ENCODE results near the gene DGCR8. TPM values are rescaled to one million over a fixed set of nuclear protein-coding genes. Genes with fewer than 3 reads are reported as not detected.

The DGCR8 gene
- total RNA-seq, 4 donors from 2014 or later, result 9.8 to 27.9 (median 14.7) TPM

DNA sequence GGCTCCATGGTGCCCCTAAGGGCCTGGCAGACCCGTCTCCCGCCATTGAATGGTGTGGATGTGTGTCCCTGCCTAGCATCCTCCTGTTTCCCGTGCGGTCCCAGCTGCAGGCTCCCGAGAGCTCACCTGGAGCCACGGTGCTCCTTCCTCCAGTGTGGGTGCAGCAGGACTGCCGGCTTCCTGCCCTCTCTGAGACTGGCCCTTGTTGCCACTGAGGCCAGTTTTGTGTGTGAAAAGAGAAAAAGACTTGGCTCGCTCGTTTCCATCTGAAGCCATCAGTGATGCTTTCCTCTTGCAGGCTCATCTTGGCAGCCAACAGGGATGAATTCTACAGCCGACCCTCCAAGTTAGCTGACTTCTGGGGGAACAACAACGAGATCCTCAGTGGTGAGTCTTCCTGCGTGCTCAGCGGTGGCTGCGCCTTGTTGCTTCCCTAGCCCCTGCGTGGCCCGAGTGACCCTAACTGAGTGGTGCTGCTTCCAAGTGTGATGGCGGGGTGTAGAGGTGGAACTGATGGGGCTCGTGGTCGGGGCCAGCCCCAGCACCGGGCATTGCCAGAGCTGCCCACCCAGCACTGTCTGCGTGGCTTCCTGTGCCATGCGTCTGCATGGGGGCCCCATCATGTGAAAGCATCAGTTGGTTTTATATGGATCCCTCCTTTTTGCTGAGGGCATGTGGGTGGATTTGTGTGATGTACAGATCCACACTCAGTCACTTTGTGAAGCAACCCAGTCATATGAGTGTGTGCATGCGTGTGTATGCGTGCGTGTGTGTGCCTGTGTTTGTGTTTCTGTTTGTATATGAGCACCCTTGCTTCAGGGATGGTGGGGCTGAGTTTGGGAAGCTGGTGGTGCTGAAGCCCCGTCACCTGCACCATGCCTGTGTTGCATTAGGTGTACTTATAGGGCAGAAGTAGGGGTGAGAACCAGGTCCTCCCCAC, 36.7 kb upstream of the DGCR8 start:
- TF ChIP-seq, protein P1, sequence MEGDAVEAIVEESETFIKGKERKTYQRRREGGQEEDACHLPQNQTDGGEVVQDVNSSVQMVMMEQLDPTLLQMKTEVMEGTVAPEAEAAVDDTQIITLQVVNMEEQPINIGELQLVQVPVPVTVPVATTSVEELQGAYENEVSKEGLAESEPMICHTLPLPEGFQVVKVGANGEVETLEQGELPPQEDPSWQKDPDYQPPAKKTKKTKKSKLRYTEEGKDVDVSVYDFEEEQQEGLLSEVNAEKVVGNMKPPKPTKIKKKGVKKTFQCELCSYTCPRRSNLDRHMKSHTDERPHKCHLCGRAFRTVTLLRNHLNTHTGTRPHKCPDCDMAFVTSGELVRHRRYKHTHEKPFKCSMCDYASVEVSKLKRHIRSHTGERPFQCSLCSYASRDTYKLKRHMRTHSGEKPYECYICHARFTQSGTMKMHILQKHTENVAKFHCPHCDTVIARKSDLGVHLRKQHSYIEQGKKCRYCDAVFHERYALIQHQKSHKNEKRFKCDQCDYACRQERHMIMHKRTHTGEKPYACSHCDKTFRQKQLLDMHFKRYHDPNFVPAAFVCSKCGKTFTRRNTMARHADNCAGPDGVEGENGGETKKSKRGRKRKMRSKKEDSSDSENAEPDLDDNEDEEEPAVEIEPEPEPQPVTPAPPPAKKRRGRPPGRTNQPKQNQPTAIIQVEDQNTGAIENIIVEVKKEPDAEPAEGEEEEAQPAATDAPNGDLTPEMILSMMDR (IDR thresholded peaks at IDR 0.05; ENCODE audit: low read depth), result no peak

DNA sequence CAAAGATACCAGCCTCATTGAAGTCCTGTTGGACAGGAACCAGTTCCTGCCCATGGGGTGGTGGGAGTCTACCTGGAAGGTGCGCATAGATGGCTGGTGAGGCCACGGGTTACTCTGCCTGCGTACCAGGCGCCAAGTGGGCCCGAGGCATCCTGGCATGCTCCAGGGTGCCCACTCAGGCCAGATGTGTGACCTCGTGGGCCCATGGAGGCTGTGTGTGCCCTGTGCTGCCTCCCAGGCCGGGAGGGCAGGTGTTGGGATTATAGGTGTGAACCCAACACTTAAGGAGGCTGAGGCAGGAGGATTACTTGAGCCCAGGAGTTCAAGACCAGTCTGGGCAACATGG, 36.1 kb upstream of the DGCR8 start:
- TF ChIP-seq, protein P1 (IDR thresholded peaks at IDR 0.05; ENCODE audit: low read depth), result no peak

DNA sequence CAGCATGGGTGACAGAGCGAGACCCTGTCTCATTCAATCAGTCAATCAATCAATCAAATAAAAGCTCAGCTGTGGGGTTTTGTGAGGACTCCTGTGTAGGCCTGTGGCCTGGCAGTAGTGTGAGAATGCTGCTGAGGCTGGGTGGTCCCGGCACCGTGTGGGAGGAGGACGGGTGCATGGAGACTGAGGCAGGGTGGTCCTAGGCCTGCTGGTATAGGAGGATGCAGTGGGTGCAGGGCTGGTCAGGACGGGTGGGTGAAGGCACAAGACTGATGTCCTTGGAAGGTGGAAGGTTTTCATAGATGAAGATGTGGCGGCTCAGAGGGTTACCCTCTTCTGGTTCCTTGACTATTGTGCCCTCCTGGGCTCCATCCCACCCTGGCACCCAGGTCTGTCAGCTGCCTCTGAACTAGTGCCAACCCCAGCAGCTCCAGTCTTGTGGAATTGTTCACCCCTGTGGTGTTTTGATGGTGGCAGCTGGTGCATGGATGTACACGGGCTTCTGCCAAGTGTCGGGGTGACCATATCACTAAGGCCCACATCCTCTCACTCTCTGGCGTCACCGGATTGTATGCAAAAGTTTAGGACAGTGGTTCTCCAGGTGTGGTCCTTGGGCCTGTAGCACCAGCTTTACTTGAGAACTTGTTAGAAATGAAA, 35.4 kb upstream of the DGCR8 start:
- TF ChIP-seq, protein P1 (IDR thresholded peaks at IDR 0.05; ENCODE audit: low read depth), result no peak

DNA sequence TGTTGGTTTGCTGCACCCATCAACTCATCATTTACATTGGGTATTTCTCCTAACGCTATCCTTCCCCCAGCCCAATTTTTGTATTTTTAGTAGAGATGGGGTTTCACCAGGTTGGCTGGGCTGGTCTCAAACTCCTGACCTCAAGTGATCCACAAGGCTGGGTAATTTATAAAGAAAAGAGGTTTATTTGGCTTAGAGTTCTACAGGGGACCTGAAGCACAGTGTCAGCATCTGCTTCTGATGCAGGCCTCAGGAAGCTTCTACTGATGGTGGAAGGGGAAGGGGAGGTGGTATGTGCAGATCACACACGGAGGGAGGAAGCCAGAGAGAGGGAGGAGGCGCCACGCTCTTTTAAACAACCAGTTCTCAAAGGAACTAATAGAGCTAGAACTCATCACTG, 33.3 kb upstream of the DGCR8 start:
- TF ChIP-seq, protein P1 (IDR thresholded peaks at IDR 0.05; ENCODE audit: low read depth), result no peak

DNA sequence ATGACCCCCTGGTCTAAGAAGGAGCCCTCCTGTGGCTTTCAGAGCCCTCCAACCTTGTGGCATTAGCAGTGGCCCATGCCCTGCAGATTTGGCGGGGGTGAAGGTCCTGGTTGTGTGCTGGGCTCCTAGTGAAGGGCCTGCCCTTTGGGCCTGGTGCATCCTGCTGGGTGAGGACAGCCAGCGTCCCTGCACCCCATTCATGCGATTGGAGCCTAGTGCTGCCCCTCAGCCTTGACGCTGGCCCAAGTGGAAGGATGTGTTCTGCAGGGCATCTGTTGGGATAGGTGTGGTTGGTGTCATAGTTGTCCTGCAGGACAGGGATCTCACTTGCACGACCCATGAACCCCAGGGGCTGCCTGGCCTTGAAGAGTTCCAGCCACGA, 28.1 kb upstream of the DGCR8 start:
- TF ChIP-seq, protein P1 (IDR thresholded peaks at IDR 0.05; ENCODE audit: low read depth), result no peak

DNA sequence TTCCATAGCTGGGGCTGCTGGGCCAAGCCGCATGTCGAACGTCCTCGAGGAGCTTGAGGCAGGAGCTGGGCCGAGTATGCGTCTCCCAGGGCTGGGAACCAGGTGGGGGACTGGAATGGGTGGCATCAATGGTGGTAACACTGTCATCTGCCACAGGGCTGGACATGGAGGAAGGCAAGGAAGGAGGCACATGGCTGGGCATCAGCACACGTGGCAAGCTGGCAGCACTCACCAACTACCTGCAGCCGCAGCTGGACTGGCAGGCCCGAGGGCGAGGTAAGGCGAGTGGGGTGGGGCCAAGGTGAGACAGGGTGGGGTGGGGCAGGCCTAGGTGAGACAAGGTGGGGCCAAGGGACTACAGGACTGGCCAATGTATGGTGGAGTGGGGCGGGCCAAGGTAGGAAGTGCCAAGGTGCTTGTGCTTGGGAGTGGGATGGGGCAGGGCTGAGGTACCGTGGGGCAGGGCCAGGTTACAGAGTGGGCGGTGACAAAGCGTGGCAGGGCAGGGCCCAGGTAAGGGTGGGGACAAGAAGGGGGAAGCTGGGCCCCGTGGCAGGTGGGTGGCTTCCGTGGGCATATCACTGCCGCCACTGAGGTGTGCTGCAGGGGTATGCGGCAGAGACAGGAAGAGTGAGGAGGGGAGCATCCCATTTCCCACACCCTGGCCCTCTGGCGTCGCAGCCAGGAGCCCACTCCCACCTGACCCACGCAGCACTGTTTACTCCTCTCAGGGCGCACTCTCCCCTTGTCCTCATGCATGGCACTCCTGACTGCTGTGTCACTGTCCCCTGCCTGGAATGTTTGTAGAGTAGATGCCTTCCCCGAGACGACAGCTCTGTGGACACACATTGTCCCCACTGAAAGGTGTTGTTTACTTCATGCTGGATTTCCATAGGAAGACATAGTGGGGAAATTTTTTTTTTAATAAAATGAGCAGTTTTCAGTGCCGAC, 27.5 kb upstream of the DGCR8 start:
- TF ChIP-seq, protein P1 (IDR thresholded peaks at IDR 0.05; ENCODE audit: low read depth), result no peak

Data from subcutaneous adipose tissue (tissue), 4 donors.